ENCODE data around the gene PTCD1.

Gene PTCD1, protein sequence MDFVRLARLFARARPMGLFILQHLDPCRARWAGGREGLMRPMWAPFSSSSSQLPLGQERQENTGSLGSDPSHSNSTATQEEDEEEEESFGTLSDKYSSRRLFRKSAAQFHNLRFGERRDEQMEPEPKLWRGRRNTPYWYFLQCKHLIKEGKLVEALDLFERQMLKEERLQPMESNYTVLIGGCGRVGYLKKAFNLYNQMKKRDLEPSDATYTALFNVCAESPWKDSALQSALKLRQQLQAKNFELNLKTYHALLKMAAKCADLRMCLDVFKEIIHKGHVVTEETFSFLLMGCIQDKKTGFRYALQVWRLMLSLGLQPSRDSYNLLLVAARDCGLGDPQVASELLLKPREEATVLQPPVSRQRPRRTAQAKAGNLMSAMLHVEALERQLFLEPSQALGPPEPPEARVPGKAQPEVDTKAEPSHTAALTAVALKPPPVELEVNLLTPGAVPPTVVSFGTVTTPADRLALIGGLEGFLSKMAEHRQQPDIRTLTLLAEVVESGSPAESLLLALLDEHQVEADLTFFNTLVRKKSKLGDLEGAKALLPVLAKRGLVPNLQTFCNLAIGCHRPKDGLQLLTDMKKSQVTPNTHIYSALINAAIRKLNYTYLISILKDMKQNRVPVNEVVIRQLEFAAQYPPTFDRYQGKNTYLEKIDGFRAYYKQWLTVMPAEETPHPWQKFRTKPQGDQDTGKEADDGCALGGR

DNA sequence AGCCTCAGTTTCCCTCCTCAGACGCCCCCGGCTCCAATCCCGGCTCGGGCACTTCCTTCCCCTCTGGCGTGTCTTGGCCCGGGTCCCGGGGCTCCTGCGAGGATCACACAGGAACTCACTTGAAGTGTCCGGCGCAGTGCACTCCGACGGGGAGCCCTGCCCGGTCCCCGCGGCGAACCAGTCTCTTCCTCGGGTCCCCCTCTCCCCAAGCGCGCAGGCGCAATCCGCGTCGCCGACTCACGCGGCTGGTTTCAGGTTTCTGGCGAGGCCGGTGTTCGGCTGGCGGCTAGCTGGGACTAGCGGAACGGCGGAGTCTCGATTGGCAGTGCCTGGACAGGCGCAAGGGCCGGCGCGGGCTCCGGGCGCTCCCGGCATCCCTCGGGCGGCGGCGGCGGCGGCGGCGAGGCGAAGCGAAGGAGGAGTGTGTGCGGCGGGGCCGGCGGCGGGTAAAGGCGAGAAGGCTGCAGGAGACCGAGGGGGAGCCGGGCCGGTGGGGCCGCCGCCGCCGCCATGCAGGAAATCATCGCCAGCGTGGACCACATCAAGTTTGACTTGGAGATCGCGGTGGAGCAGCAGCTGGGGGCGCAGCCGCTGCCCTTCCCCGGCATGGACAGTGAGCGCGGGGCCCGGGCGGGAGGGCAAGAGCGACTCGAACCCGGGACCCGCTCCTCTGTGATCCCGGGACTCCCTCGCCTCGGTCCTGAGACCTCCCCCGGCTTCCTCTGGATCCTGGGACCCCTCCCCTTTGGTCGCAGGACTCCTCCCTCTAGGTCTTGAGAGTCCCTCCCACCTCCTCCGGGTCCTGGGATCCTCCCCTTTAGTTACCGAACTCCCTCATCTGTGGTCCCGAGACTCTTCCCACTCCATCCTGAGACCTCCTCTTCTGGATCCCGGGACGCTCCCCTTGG is at the start of gene PTCD1, which contains the start of gene CPSF4:
PTCD1 (minus strand) TSS at position 226 of the 908 bp plus-strand sequence. CDS start 3,556 bp downstream, outside the sequence.
CPSF4 (plus strand) TSS at position 371 of the 908 bp plus-strand sequence; CDS start at position 511, 140 bp downstream.
- ChIA-PET CTCF (interaction anchor here (1.1 kb wide), 1 partner anchor 21 kb away, joined by 3 read pairs; no protein-coding TSS in a partner anchor), POLR2A (interaction anchor here (0.6 to 1.8 kb wide), 7 partner anchors 9 to 66 kb away, joined by 4 to 8 read pairs (median 4); partner anchors contain the start of genes BUD31, PDAP1, ZKSCAN5 and ZNF394)
- TF ChIP-seq, protein P1, sequence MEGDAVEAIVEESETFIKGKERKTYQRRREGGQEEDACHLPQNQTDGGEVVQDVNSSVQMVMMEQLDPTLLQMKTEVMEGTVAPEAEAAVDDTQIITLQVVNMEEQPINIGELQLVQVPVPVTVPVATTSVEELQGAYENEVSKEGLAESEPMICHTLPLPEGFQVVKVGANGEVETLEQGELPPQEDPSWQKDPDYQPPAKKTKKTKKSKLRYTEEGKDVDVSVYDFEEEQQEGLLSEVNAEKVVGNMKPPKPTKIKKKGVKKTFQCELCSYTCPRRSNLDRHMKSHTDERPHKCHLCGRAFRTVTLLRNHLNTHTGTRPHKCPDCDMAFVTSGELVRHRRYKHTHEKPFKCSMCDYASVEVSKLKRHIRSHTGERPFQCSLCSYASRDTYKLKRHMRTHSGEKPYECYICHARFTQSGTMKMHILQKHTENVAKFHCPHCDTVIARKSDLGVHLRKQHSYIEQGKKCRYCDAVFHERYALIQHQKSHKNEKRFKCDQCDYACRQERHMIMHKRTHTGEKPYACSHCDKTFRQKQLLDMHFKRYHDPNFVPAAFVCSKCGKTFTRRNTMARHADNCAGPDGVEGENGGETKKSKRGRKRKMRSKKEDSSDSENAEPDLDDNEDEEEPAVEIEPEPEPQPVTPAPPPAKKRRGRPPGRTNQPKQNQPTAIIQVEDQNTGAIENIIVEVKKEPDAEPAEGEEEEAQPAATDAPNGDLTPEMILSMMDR (IDR thresholded peaks at IDR 0.05; ENCODE audit: insufficient read depth, low read length, missing control alignments), result no peak
- DNase-seq (ENCODE audit: low read depth, low spot score), result peak; percentile 61
- H3K4me3 ChIP-seq (ENCODE audit: low read depth, low read length), result peak within 1 kb of the TSS; percentile 93

DNA sequence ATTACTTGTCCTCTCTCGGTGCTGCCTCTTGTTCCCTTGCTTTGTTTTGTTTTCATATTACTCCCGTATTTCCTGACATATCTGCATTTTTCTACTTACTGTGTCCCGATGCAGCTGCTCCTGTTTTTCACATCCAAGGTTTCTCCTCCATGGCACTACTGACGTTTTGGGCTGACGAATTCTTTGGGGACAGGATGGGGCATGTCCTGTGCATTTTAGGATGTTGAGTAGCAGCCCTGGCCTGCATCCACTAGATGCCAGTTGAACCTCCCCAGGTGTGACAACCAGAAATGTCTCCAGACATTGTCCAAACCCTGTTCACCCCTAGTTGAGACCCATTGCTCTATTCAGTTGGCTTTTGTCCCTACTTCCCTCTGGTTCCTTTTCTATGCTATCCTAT is 46.5 kb upstream of the PTCD1 start:
- no peak overlapping the region for H3K4me3 ChIP-seq (ENCODE audit: low read depth, low read length)
- POLR2A ChIA-PET, result no interaction called here
- no peak for DNase-seq (ENCODE audit: low read depth, low spot score)
- CTCF ChIA-PET, result no interaction called here
- TF ChIP-seq, protein P1 (IDR thresholded peaks at IDR 0.05; ENCODE audit: insufficient read depth, low read length, missing control alignments), result no peak

DNA sequence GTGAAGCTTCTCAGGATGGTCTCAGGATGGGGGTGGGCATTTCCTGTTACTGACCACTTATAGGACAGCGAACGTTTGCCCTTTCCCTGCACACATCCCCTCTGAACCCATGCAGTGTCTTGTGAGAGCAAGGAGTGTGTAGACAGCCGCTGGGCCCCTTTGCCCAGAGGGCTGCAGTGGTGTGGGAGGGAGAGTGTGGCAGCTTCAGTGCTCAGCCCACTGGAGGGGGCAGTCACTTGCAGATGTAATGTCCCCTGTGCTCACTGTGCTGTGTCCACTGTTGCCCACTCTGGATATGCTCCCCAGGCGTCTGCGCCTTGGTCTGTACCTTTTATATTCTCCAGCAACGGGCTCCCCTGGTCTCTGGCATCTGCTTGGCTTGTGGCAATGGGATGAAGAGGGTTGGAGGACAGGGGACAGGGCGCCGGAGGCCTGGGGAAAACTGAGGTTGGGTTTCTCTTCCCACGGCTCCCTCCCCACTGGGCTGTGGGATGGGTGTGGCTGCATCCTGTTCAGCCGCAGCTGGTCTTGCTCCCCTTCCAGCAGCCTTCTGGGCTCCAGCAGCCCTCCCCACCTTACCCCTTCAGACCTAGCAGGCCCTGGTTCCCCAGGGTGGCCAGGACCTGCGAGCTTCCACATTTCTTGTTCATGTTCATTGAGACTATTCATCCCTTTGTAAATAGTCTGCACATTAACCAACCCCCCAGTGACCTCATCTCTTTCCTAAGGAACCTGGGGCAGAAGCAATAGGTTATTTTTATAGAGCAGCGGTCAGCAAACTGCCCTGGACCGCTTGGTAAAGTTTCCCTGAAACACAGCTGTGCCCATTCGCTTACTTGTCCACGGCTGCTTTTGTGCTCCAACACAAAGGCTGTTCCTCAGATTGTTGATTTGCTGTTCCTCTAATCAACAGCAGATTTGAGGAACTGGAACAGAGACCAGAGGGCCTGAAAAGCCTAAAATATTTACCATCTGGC is 40.2 kb upstream of the PTCD1 start:
- no peak for DNase-seq (ENCODE audit: low read depth, low spot score)
- ChIA-PET CTCF (no interaction called here), POLR2A (no interaction called here)
- no peak overlapping the region for H3K4me3 ChIP-seq (ENCODE audit: low read depth, low read length)
- TF ChIP-seq, protein P1 (IDR thresholded peaks at IDR 0.05; ENCODE audit: insufficient read depth, low read length, missing control alignments), result no peak

DNA sequence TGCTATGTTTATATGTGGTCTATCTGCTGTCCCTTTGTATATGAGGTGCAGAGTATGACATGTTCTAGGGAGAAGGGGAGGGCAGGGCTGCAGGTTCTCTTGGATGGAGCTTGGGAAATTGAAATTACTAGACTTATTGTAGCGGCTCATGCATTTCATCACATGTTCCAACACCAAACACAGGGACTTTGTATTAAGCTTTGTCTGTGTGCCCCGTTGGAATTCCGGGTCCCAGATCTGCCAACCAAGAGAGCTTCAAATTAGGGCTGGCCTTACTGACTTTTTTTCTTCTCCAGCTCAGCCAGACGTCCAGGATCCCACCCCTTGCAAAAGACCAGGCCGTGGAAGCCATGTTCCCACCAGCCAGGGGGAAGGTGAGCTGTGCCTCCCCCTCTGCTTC is 37.5 kb upstream of the PTCD1 start:
- no peak overlapping the region for H3K4me3 ChIP-seq (ENCODE audit: low read depth, low read length)
- TF ChIP-seq, protein P1 (IDR thresholded peaks at IDR 0.05; ENCODE audit: insufficient read depth, low read length, missing control alignments), result no peak
- CTCF ChIA-PET, result no interaction called here
- POLR2A ChIA-PET, result interaction anchor here (0.8 kb wide), 1 partner anchor 83 kb away, joined by 3 read pairs; no protein-coding TSS in a partner anchor
- DNase-seq (ENCODE audit: low read depth, low spot score), result no peak

DNA sequence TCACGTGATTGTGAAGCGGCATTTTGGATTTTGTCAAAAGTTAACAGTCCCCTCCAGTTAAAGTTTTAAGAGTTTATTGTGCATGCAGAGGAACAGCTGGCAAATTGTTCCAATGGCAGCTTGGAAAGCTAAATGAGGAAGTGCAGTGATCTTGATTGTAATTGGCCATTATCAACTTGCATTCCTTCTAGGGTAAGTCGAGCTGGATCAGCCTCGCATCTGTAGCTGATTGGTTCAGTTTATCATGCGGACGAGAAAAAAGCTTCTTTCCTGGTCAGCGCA is 34.7 kb upstream of the PTCD1 start:
- TF ChIP-seq, protein P1 (IDR thresholded peaks at IDR 0.05; ENCODE audit: insufficient read depth, low read length, missing control alignments), result no peak
- peak overlapping the region; percentile 93 for H3K4me3 ChIP-seq (ENCODE audit: low read depth, low read length)
- CTCF ChIA-PET, result interaction anchor here (0.7 to 1.7 kb wide), 3 partner anchors 8 to 48 kb away, joined by 3 to 5 read pairs (median 5); partner anchors contain the start of gene ZNF394
- DNase-seq (ENCODE audit: low read depth, low spot score), result peak; percentile 52
- POLR2A ChIA-PET, result interaction anchor here (0.8 kb wide), 1 partner anchor 31 kb away, joined by 3 read pairs; the partner anchor contains the start of gene ZKSCAN5
